SK-N-MC (cell line): ENCODE results near the gene MBD3.

Experiments
- EZH2 ChIP-seq: fragments of 200-600 bp; sonication (generic); IDR thresholded peaks from one replicate; pipeline ENCODE4 v1.6.1; 2017; ENCODE audit warnings: antibody characterized with exemption
- POLR2AphosphoS5 ChIP-seq: IDR thresholded peaks from 2 replicates; pipeline ENCODE4 v1.6.1; 2012; ENCODE audit warnings: mild to moderate bottlenecking, low read depth, low read length, borderline replicate concordance

GRCh38 chr19:1622007-1622406, 29.3 kb upstream of the MBD3 start:
- TF ChIP-seq EZH2: no peak
- no peak for TF ChIP-seq POLR2AphosphoS5
